Activated naive CD4-positive, alpha-beta T cell treated with anti-CD3 and anti-CD28 coated beads, Interleukin-2, amount 50 U/mL, for 24 hours (primary cell): ENCODE results near the gene HSF2BP.
"Not testable (repeated sequence)": the region's sequence is repeated elsewhere in the genome, so short reads cannot be mapped to it uniquely, and the experiment has no call there.

Source experiments
- H3K27ac Mint-ChIP-seq: one replicate; pipeline ENCODE4 v1.8.0; 2021; ENCODE audit warnings: mild to moderate bottlenecking, mixed read lengths
- H3K27me3 Mint-ChIP-seq: one replicate; pipeline ENCODE4 v1.8.0; 2021; ENCODE audit warnings: mixed read lengths
- H3K36me3 Mint-ChIP-seq: one replicate; pipeline ENCODE4 v1.8.0; 2021; ENCODE audit warnings: mixed read lengths
- H3K4me1 Mint-ChIP-seq: one replicate; pipeline ENCODE4 v1.8.0; 2021; ENCODE audit warnings: mixed read lengths
- H3K4me3 Mint-ChIP-seq: one replicate; pipeline ENCODE4 v1.8.0; 2021; ENCODE audit warnings: mild to moderate bottlenecking, mixed read lengths
- H3K9me3 Mint-ChIP-seq: one replicate; pipeline ENCODE4 v1.8.0; 2021; ENCODE audit warnings: mixed read lengths

The HSF2BP gene

DNA sequence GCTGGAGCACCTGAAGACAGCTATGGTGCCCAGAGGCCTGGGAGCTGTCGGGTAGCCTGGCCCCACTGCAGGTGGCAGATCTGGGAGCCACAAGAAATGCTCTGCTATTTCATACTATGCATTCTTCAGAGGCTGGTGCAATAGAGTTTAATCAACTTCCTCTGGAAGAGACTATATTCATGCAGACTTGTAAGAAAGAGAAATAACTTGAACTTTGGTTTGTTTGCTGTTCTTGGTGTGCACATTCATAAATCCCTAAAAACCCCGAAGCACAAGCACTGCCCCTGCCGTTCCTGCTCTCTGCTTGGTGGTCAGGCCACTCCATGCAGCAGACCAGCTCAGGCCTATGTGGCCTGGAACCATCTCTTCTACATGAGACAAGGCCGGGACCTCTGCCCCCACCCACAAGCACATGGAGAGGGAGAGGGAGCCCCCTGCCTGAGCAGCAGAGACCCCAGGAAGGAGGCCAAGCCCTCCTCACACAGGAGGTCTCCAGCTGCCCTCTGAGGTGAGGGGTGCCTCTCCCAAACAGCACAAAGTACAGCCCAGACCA, 142.9 kb downstream of the HSF2BP start:
- not testable (repeated sequence) for H3K9me3 Mint-ChIP-seq, H3K27me3 Mint-ChIP-seq, H3K4me1 Mint-ChIP-seq, H3K36me3 Mint-ChIP-seq, H3K4me3 Mint-ChIP-seq, H3K27ac Mint-ChIP-seq

DNA sequence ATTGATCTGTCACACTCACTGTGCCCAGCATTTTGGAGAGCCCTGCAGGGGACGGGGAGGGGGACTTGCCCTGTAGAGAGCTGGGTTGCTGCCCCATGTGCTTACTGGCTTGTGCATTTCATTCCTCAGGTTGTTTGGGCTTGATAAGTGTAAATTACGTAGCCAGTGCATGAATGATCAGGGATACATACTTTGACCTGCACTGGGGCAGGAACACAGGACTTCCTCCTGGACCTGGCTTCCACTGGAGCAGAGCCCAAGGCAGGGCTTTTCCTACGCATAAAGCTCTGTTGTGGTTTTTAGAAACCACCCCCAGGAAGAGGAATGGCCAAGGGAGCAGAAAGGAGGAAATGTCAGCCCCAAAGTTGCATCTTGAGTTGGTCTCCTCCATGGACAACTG, 144.5 kb downstream of the HSF2BP start:
- not testable (repeated sequence) for H3K36me3 Mint-ChIP-seq, H3K27me3 Mint-ChIP-seq, H3K9me3 Mint-ChIP-seq, H3K27ac Mint-ChIP-seq, H3K4me3 Mint-ChIP-seq, H3K4me1 Mint-ChIP-seq

DNA sequence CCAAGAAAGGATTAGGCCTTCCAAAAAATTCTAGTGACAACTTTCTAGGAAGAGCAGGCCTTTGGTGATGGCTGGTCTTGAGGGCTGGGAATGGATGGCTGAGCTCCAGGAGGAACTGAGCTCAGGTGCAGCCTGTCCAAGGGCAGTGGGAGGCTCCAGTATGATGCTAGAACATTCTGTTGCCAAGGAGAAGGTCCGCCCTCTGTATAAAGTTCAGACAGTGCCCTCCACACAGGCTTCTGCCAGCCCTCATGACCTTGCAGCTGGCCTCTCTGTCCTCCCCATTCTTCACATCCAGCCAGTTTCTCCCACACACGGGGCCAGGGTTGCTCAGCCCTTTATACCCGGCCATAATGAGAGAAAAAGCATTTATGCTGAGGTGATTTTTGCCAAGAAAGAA, 146.3 kb downstream of the HSF2BP start:
- H3K27me3 Mint-ChIP-seq, H3K9me3 Mint-ChIP-seq, H3K4me1 Mint-ChIP-seq, H3K4me3 Mint-ChIP-seq, H3K27ac Mint-ChIP-seq, H3K36me3 Mint-ChIP-seq: not testable (repeated sequence)

DNA sequence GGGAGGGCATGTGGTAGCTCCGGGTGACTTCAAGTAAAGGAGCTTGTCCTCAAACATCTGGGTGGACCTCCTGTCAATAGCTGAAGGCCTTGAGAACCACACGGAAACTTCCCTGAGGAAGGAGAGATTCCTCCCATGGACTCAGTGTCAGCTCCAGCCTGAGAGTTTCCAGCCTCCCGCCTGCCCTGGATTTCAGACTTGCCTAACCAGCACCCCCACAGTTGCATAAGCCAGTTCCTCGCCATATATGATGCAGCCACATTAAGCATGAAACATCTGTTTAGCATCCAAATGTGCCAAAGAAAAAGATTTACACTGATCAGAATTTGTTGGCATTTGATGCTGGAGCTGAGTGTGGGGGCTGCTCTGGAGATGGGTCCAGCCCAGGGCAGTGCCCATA, 148.1 kb downstream of the HSF2BP start:
- not testable (repeated sequence) for H3K4me1 Mint-ChIP-seq, H3K9me3 Mint-ChIP-seq, H3K4me3 Mint-ChIP-seq, H3K27me3 Mint-ChIP-seq, H3K36me3 Mint-ChIP-seq, H3K27ac Mint-ChIP-seq

DNA sequence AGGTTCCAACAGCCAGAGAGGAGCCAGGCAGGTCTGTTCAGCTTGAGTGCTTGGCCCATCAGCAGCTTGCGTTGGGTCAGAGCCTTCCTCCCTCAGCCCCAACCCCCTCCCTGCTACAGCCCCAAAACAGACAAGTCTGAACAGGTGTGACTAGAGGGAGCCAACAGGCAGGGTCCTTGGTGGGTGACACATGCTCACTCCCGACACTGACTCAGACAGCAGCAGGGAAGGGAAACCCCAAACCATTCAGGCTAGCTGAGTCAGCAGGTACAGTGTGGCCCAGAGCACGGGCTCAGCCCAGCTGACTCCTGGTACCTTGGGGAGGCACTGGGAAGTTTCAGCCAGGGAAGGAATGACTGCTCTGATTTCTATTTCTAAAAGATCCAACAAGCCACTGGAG, 148.6 kb downstream of the HSF2BP start:
- not testable (repeated sequence) for H3K27me3 Mint-ChIP-seq, H3K4me3 Mint-ChIP-seq, H3K9me3 Mint-ChIP-seq, H3K27ac Mint-ChIP-seq, H3K36me3 Mint-ChIP-seq, H3K4me1 Mint-ChIP-seq

DNA sequence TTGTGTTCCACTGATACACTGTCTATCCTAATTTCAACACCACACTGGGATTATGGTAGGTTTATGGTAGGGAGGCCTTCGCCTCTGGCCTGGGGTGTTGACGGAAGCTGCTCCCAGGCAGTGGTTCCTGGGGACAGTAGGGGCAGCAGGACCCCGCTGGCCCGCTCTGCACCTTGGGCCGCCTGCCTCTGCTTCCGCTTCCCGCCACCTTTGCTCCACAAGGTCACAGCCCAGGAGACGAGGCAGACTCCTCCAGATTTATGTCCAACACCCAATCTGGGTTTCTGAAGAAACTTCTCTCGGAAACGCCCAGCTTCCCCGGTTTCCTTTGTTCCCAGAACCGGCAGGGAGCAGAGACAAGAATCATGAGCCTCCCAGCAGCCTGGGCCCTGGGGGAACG, 155.4 kb downstream of the HSF2BP start:
- H3K9me3 Mint-ChIP-seq, H3K27ac Mint-ChIP-seq, H3K4me1 Mint-ChIP-seq, H3K36me3 Mint-ChIP-seq, H3K27me3 Mint-ChIP-seq, H3K4me3 Mint-ChIP-seq: not testable (repeated sequence)

DNA sequence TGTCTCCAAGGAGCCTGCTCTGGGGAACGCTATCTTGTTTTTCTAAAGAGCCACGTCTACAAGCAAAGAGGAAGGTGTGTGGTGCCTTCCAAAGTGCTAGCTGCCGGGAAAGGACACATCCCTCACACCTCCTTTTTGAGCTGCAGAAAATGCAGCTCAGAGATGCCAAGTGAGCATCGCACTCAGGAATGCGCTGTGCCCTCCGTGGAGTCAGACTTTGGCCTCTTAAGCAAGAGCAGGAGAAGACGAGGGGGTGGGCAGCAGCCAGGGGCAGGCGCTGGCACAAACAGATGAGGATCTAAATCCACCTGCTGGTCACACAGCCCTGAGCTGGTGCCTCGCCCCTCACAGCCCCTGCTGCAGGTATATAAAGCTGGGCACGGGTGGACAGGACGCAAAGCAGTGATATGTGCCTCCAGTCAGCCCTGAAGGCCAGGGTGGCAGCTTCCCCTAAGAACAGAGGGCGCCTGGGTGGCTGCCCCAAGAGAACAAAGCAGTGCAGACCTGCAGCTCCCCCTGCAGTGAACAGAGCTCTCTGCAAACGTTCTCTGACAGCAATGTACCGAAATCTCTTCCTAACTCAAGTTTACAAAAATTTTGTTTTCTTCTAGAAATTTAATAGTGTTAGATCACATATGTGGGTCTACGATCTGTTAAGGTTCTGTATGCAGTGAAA, 156.1 kb downstream of the HSF2BP start:
- H3K4me3 Mint-ChIP-seq, H3K27me3 Mint-ChIP-seq, H3K4me1 Mint-ChIP-seq, H3K27ac Mint-ChIP-seq, H3K36me3 Mint-ChIP-seq, H3K9me3 Mint-ChIP-seq: not testable (repeated sequence)

DNA sequence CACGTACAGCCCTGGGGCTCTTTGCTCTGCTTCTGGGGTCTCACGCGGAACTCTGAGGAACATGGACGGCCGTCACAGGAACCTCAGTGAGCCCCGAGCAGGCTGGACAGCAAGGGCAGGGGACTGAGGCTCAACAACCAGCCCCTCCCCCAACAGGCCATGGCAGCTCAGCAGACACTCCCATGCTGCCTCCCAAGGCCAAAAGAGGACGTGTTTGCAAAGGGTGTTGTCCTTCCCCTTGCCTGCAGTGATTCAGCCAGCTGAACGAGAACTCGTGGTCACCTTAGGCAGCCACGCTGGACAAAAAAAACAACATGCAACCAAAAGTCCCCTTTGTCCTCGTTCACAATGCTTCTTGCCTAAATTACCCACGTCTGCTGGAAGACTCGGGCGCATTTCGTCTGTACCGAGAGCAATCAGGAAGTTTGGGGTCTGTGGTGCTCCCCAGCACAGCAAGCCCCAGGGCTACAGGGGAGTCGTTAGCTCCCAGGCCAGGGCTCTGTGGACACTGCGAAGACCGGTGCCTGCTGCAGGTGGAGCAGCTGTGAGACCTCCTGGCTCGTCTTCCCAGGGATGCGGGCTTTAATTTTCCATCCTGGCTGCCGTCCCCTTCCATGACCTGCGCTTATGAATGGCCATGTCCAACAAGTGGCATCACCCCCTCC, 156.7 kb downstream of the HSF2BP start:
- H3K4me1 Mint-ChIP-seq, H3K4me3 Mint-ChIP-seq, H3K36me3 Mint-ChIP-seq, H3K9me3 Mint-ChIP-seq, H3K27ac Mint-ChIP-seq, H3K27me3 Mint-ChIP-seq: not testable (repeated sequence)

DNA sequence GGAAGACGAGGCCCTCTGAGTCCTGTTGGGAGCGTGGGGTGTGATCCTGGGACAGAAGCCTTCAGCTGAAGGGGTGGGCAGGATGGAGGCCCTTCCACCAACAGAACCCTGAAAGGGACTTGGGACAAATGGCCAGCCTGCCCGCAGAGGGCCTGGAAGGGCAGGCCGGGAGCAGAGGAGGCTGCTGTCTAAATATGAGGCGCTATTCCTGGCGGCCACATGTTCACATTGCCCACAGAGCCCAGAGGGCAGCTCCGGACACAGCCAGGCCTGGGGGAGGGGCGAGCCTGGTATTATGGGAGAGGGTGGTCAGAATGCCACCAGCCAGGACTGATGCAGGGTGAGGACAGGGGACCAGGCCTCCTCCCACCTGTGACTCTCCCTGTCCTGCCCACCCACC, 160.4 kb downstream of the HSF2BP start:
- not testable (repeated sequence) for H3K4me1 Mint-ChIP-seq, H3K4me3 Mint-ChIP-seq, H3K9me3 Mint-ChIP-seq, H3K27me3 Mint-ChIP-seq, H3K27ac Mint-ChIP-seq, H3K36me3 Mint-ChIP-seq

DNA sequence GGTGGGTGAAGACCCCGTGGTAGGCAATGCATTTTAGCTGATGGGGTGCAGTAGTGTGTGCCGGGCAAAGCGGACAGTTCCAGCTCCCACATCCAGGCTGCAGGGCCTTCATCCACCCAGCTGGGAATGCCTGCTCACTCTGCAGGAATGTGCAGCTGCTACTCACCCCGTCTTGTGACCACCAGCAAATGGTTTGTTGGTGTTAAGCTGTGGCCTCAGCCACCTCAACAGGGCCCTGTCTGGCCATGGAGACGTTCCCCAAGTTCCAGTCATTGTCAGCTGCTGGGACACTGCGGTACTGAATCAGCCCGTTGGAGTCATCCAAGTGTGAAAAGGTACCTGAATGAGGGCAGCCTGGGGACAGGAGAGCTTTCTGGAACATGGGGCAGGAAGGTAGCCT, 161.2 kb downstream of the HSF2BP start:
- H3K4me3 Mint-ChIP-seq, H3K27me3 Mint-ChIP-seq, H3K36me3 Mint-ChIP-seq, H3K27ac Mint-ChIP-seq, H3K9me3 Mint-ChIP-seq, H3K4me1 Mint-ChIP-seq: not testable (repeated sequence)

DNA sequence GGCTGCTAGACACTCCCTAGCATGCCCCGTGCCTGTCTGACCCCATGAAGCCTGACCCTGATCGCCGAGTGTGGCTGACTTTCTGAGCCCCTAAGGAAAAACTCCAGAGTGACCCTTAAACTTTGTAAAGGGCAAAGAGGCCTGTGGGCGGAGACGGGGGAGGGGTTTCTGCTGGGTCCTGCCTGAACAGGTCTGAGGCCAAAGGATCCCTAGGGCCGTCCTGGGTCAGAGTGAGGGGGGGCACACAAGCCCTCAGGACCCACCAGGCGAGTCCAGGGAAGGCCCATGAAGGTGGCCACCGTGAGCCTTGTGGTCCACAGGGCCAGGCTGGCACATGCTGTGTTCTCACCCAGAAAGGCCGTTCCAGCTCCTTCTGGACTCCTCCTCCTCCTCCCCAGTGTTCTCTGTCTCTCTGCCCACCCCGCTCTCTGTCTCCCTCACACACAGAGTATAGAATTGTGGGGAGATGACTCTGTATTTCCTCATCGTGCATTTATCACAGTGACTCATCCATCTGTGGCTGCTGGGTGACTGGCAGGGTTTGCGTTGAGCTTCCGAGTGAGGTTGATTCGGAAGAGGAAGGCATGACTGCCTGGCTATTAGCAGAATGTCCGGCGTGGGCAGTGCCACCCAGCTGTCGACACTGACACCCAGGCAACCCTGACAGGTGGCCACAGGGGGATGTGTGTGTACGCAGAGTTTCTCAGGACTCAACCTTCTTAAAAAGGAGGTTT, 164.8 kb downstream of the HSF2BP start:
- H3K27me3 Mint-ChIP-seq, H3K4me1 Mint-ChIP-seq, H3K36me3 Mint-ChIP-seq, H3K4me3 Mint-ChIP-seq, H3K27ac Mint-ChIP-seq, H3K9me3 Mint-ChIP-seq: not testable (repeated sequence)

DNA sequence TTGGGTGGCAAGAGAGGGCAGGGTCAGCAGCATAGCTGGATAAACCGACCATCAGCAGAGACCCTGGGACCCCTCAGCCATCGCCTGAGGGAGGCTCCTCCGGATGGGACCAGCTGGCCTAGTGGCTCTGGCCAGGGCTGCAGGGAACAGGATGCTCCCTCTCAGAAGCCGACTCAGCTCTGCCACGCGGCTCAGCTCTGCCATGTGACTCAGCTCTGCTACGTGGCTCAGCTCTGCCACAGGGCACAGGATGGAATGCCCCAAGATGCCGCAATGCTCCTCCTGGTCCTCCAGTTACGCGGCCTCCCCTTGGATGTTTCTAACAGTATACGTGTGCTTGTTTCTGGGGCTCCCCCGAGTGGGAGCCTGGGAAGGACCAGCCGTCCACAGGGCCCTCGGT, 165.8 kb downstream of the HSF2BP start:
- H3K9me3 Mint-ChIP-seq, H3K27me3 Mint-ChIP-seq, H3K36me3 Mint-ChIP-seq, H3K4me1 Mint-ChIP-seq, H3K27ac Mint-ChIP-seq, H3K4me3 Mint-ChIP-seq: not testable (repeated sequence)

DNA sequence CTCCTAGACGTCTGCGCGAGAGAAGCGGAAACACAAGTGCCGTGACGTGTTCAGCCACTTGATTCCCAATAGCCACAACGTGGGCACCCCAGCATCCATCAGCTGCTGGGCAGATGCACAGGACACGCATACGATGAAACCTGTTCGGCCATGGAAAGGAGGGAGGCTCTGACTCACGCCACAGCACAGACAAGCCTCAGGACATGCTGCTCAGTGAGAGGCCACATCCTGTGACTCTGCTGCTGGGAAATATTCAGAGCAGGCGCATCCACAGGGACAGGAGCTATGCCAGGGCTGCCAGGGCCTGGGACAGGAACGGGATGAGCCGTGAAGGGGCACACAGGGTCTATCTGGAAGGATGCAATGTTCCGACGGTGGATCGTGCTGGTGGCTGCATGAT, 171.1 kb downstream of the HSF2BP start:
- not testable (repeated sequence) for H3K9me3 Mint-ChIP-seq, H3K4me3 Mint-ChIP-seq, H3K27me3 Mint-ChIP-seq, H3K36me3 Mint-ChIP-seq, H3K4me1 Mint-ChIP-seq, H3K27ac Mint-ChIP-seq

DNA sequence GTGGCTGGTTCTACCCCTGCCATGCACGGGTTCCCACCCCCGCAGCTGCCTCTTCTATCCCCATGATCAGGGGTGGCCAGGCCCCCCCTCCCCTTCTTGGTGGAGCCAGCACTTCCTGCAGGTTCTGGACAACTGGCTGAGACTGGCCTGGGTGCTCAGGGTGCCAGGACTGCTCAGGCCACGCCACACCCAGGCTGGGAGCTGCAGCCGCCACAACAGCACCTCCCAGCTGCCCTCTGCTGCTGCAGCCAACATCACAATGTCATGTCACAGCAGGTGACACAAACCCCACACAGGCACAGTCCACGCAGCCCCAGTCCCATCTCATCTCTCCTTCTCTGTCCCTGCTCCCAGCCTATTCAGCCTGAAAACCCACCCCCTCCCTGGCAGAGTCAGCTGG, 173.2 kb downstream of the HSF2BP start:
- H3K27me3 Mint-ChIP-seq, H3K36me3 Mint-ChIP-seq, H3K9me3 Mint-ChIP-seq, H3K4me3 Mint-ChIP-seq, H3K27ac Mint-ChIP-seq, H3K4me1 Mint-ChIP-seq: not testable (repeated sequence)

DNA sequence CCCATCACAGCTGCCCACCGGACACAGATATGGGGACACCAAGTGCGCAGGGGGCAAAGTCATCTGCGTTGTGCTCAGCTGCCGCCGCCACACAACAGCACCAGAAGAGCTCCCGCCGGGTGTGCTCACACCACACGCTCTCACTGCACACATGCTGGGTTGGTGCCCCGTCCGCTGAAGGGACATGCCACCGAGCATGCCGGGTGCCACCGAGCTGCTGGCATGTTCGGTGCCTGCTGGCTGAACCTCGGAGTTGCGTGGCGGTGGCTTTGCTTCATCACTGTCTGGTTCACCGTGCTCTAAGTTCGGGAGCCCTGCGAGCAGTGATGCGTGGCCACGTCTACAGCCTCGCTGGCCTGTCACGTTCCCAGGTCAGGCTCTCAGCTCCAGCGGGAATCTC, 174.3 kb downstream of the HSF2BP start:
- not testable (repeated sequence) for H3K27ac Mint-ChIP-seq, H3K4me1 Mint-ChIP-seq, H3K27me3 Mint-ChIP-seq, H3K36me3 Mint-ChIP-seq, H3K9me3 Mint-ChIP-seq, H3K4me3 Mint-ChIP-seq

DNA sequence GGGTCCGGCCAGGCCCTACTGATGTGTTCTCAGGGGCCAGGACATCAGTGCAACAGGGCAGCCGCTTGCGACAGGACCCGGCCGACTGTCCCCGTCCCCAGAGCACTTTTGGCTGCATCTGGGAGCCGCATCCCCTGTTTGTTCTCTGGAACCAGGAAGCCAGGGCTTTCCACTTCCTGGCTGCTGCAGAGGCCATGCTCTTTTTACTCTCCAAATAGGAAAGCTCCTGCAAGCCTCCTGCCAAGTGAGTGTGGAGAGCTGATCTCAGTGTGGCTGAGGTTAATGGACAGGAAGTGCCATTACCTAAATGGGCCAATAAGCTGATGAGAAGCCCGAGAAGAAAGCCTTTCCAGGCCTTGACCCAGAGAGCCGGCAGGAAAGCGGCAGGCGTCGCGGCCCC, 180.1 kb downstream of the HSF2BP start:
- not testable (repeated sequence) for H3K9me3 Mint-ChIP-seq, H3K4me3 Mint-ChIP-seq, H3K36me3 Mint-ChIP-seq, H3K27me3 Mint-ChIP-seq, H3K27ac Mint-ChIP-seq, H3K4me1 Mint-ChIP-seq
